Measurements from ENCODE around the gene VDR.
"Not testable (repeated sequence)": the region's sequence is repeated elsewhere in the genome, so short reads cannot be mapped to it uniquely, and the experiment has no call there.

The VDR gene

GRCh38 chr12:47843226-47843980 is 61.4 kb downstream of the VDR start:
- H3K27ac ChIP-seq = no peak overlapping the region
- peaks cover 0 to 37% (median 0%) of the 10 kb centered on the region in 3 donors for H3K36me3 ChIP-seq
- no peak for TF ChIP-seq CTCF (IDR thresholded peaks at IDR 0.05)
- no peak overlapping the region for H3K4me3 ChIP-seq
- H3K4me1 ChIP-seq = peaks cover 0 to 5% (median 0%) of the 10 kb centered on the region in 4 donors
- intact Hi-C loops (cut with DNase I; ENCODE audit: low total_unique reads) = no loop called here
- no peaks in the 10 kb centered on the region for H3K9me3 ChIP-seq
- DNase-seq = peak in 1 of 2 donors; percentile 63
- H3K27me3 ChIP-seq = peaks cover 0 to 14% of the 10 kb centered on the region in 2 donors

- Histone ChIP-seq H3K27me3 (peaks cover 0 to 14% of the 10 kb centered on the region in 2 donors), H3K36me3 (peaks cover 0 to 37% (median 0%) of the 10 kb centered on the region in 3 donors)
- H3K4me1 ChIP-seq; intact Hi-C loops (cut with DNase I; ENCODE audit: low total_unique reads); H3K4me3 ChIP-seq; H3K9me3 ChIP-seq; H3K27ac ChIP-seq: not testable (repeated sequence)
- DNase-seq = peak in 1 of 2 donors; percentile 34
These were observed 62.3 kb downstream of the VDR start for GRCh38 chr12:47842543-47842942.

GRCh38 chr12:47841910-47842309 is 62.9 kb downstream of the VDR start:
- peaks cover 0 to 14% of the 10 kb centered on the region in 2 donors for H3K27me3 ChIP-seq
- no peak for TF ChIP-seq CTCF (IDR thresholded peaks at IDR 0.05)
- H3K9me3 ChIP-seq = no peaks in the 10 kb centered on the region
- H3K36me3 ChIP-seq = peaks cover 0 to 36% (median 0%) of the 10 kb centered on the region in 3 donors
- peak in 1 of 2 donors; percentile 42 for DNase-seq
- intact Hi-C loops (cut with DNase I; ENCODE audit: low total_unique reads) = no loop called here
- H3K4me3 ChIP-seq = no peak overlapping the region
- no peak overlapping the region for H3K27ac ChIP-seq
- peaks cover 0 to 9% (median 3%) of the 10 kb centered on the region in 4 donors for H3K4me1 ChIP-seq

GRCh38 chr12:47841501-47841900 is 63.3 kb downstream of the VDR start:
- no peaks in the 10 kb centered on the region for H3K9me3 ChIP-seq
- TF ChIP-seq CTCF (IDR thresholded peaks at IDR 0.05) = no peak
- H3K36me3 ChIP-seq = peaks cover 0 to 32% (median 0%) of the 10 kb centered on the region in 3 donors
- intact Hi-C loops (cut with DNase I; ENCODE audit: low total_unique reads) = no loop called here
- no peak overlapping the region for H3K27ac ChIP-seq
- H3K4me3 ChIP-seq = no peak overlapping the region
- H3K27me3 ChIP-seq = peaks cover 0 to 14% of the 10 kb centered on the region in 2 donors
- DNase-seq = no peak
- peaks cover 0 to 9% (median 3%) of the 10 kb centered on the region in 4 donors for H3K4me1 ChIP-seq

GRCh38 chr12:47840571-47840970 is 64.2 kb downstream of the VDR start:
- no peak overlapping the region for H3K4me3 ChIP-seq
- no peak for TF ChIP-seq CTCF (IDR thresholded peaks at IDR 0.05)
- peaks cover 0 to 14% of the 10 kb centered on the region in 2 donors for H3K27me3 ChIP-seq
- H3K36me3 ChIP-seq = peaks cover 0 to 22% (median 0%) of the 10 kb centered on the region in 3 donors
- no peaks in the 10 kb centered on the region for H3K9me3 ChIP-seq
- peaks cover 0 to 11% (median 3%) of the 10 kb centered on the region in 4 donors for H3K4me1 ChIP-seq
- intact Hi-C loops (cut with DNase I; ENCODE audit: low total_unique reads) = no loop called here
- H3K27ac ChIP-seq = no peak overlapping the region
- DNase-seq = no peak

GRCh38 chr12:47839214-47839876 is 65.4 kb downstream of the VDR start:
- H3K4me1 ChIP-seq = peaks cover 0 to 13% (median 3%) of the 10 kb centered on the region in 4 donors
- H3K27ac ChIP-seq = no peak overlapping the region
- intact Hi-C loops (cut with DNase I; ENCODE audit: low total_unique reads) = loop anchor here (2.0 to 5.0 kb wide), 3 partner anchors 61 to 1293 kb away; partner anchors contain the start of gene TUBA1B
- H3K4me3 ChIP-seq = no peak overlapping the region
- peaks cover 0 to 10% (median 0%) of the 10 kb centered on the region in 3 donors for H3K36me3 ChIP-seq
- DNase-seq = peak in 1 of 2 donors; percentile 48
- no peaks in the 10 kb centered on the region for H3K9me3 ChIP-seq
- no peak for TF ChIP-seq CTCF (IDR thresholded peaks at IDR 0.05)
- peaks cover 0 to 6% of the 10 kb centered on the region in 2 donors for H3K27me3 ChIP-seq
